ENCODE data around the gene ZNF286A.
"Not testable (repeated sequence)": the region's sequence is repeated elsewhere in the genome, so short reads cannot be mapped to it uniquely, and the experiment has no call there.

DNA sequence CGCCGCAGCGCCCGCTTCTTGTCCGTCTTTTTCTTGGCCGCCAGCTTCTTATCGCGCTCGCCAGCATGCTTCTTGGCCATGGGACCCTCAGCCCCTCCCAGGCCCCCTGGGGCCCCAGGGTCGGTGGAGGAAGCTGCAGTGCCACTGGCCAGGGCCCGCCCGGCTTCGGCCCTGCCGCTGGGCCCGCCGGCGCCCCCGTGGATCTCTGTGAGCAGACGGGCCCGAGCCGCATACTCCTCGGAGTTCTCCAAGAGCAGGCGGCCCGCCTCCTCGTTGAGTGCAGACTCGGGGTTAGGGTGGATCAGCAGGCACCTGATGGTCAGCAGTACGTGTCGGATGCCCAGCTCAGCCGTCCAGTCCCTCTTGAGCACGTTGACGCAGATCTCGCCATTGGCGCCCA is 4.7 kb downstream of the ZNF286A start:
- TF ChIP-seq, protein P1, sequence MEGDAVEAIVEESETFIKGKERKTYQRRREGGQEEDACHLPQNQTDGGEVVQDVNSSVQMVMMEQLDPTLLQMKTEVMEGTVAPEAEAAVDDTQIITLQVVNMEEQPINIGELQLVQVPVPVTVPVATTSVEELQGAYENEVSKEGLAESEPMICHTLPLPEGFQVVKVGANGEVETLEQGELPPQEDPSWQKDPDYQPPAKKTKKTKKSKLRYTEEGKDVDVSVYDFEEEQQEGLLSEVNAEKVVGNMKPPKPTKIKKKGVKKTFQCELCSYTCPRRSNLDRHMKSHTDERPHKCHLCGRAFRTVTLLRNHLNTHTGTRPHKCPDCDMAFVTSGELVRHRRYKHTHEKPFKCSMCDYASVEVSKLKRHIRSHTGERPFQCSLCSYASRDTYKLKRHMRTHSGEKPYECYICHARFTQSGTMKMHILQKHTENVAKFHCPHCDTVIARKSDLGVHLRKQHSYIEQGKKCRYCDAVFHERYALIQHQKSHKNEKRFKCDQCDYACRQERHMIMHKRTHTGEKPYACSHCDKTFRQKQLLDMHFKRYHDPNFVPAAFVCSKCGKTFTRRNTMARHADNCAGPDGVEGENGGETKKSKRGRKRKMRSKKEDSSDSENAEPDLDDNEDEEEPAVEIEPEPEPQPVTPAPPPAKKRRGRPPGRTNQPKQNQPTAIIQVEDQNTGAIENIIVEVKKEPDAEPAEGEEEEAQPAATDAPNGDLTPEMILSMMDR (IDR thresholded peaks at IDR 0.05): not testable (repeated sequence)
- not testable (repeated sequence) for TF ChIP-seq POLR2A (IDR thresholded peaks at IDR 0.05)
